DND-41 (cell line): ENCODE data around the gene PPP1R16B.

Experiments
- ATAC-seq: fragments of 200-7000 bp; cut with Tn5 transposase; 3 replicates; pipeline ENCODE4 v1.9.1; 2021; ENCODE audit warnings: low read depth; ENCODE audit not compliant: insufficient read depth
- DNase-seq: peaks from one replicate; pipeline ENCODE4 v3.0.0-alpha.2; 2020
- H2AFZ ChIP-seq: 2 replicates; pipeline ENCODE4 v1.6.0; 2012; ENCODE audit warnings: low read depth, low read length
- H3K27ac ChIP-seq: 2 replicates; pipeline ENCODE4 v1.5.1; 2012; ENCODE audit warnings: low read length, inconsistent platforms
- H3K27me3 ChIP-seq: fragments of 200-600 bp; sonication (generic); 2 replicates; pipeline ENCODE4 v1.6.0; 2012; ENCODE audit warnings: low read length, mild to moderate bottlenecking, inconsistent platforms; ENCODE audit not compliant: insufficient read depth, poor library complexity
- H3K36me3 ChIP-seq: 2 replicates; pipeline ENCODE4 v1.5.1; 2012; ENCODE audit warnings: low read length, inconsistent platforms; ENCODE audit not compliant: insufficient read depth
- H3K4me1 ChIP-seq: 2 replicates; pipeline ENCODE4 v1.5.1; 2012; ENCODE audit warnings: mild to moderate bottlenecking, low read length; ENCODE audit not compliant: insufficient read depth
- H3K4me2 ChIP-seq: 2 replicates; pipeline ENCODE4 v1.6.0; 2012; ENCODE audit warnings: mild to moderate bottlenecking, moderate library complexity, low read length, inconsistent platforms; ENCODE audit not compliant: insufficient read depth
- H3K4me3 ChIP-seq, 2 experiments: fragments of 200-600 bp in 1 of 2; shearing (Covaris generic) in 1 of 2; 2 replicates each; pipeline ENCODE4 v1.5.1; 2012 to 2016; ENCODE audit warnings: inconsistent platforms in 2 of 2, low read length in 2 of 2, mild to moderate bottlenecking in 2 of 2, low read depth in 1 of 2, moderate library complexity in 1 of 2
- H3K79me2 ChIP-seq: 2 replicates; pipeline ENCODE4 v1.6.0; 2012; ENCODE audit warnings: low read length, inconsistent platforms; ENCODE audit not compliant: insufficient read depth
- H3K9ac ChIP-seq: 2 replicates; pipeline ENCODE4 v1.6.0; 2012; ENCODE audit warnings: low read depth, mild to moderate bottlenecking, inconsistent platforms, low read length, moderate library complexity
- H3K9me3 ChIP-seq: 2 replicates; pipeline ENCODE4 v1.5.1; 2012; ENCODE audit warnings: low read length, moderate library complexity, mild to moderate bottlenecking, inconsistent platforms; ENCODE audit not compliant: insufficient read depth, severe bottlenecking
- H4K20me1 ChIP-seq: 2 replicates; pipeline ENCODE4 v1.6.0; 2012; ENCODE audit warnings: low read length; ENCODE audit not compliant: insufficient read depth
- CTCF ChIP-seq: IDR thresholded peaks from 2 replicates; pipeline ENCODE4 v1.5.1; 2012; ENCODE audit warnings: borderline replicate concordance, low read length, moderate library complexity, mild to moderate bottlenecking; ENCODE audit not compliant: poor library complexity, severe bottlenecking; ENCODE audit errors: extremely low read depth
- EZH2 ChIP-seq: IDR thresholded peaks from 3 replicates; pipeline ENCODE4 v1.6.1; 2012; ENCODE audit warnings: borderline replicate concordance, low read depth, mild to moderate bottlenecking, moderate library complexity, low read length, inconsistent platforms; ENCODE audit not compliant: severe bottlenecking

The PPP1R16B gene

GRCh38 chr20:38833154-38833856 lies 27.8 kb downstream of the PPP1R16B start:
- no peak for ATAC-seq
- no peaks in the 10 kb centered on the region for H3K4me1 ChIP-seq
- no peaks in the 10 kb centered on the region for H3K9me3 ChIP-seq
- no peaks in the 10 kb centered on the region for H4K20me1 ChIP-seq
- no peaks in the 10 kb centered on the region for H3K27me3 ChIP-seq
- TF ChIP-seq EZH2: no peak
- H3K4me3 ChIP-seq: no peak overlapping the region
- no peak overlapping the region for H3K4me2 ChIP-seq
- no peak for DNase-seq
- H3K27ac ChIP-seq: no peak overlapping the region
- no peaks in the 10 kb centered on the region for H3K79me2 ChIP-seq
- no peak overlapping the region for H2AFZ ChIP-seq
- H3K9ac ChIP-seq: no peak overlapping the region
- H3K36me3 ChIP-seq: no peaks in the 10 kb centered on the region

GRCh38 chr20:38833857-38834164 lies 28.3 kb downstream of the PPP1R16B start:
- Histone ChIP-seq H3K4me2 (no peak overlapping the region), H4K20me1 (no peaks in the 10 kb centered on the region), H3K79me2 (no peaks in the 10 kb centered on the region), H3K9me3 (no peaks in the 10 kb centered on the region), H3K27me3 (no peaks in the 10 kb centered on the region), H3K27ac (no peak overlapping the region), H3K36me3 (no peaks in the 10 kb centered on the region), H3K9ac (no peak overlapping the region), H2AFZ (no peak overlapping the region), H3K4me3 (no peak overlapping the region), H3K4me1 (no peaks in the 10 kb centered on the region)
- ATAC-seq (peak; percentile 74), DNase-seq (peak; percentile 22)
- TF ChIP-seq EZH2 (no peak), CTCF (no peak)

GRCh38 chr20:38834868-38835267 lies 29.4 kb downstream of the PPP1R16B start:
- H3K79me2 ChIP-seq: no peaks in the 10 kb centered on the region
- TF ChIP-seq CTCF: no peak
- no peak for DNase-seq
- no peaks in the 10 kb centered on the region for H3K27me3 ChIP-seq
- no peaks in the 10 kb centered on the region for H4K20me1 ChIP-seq
- no peaks in the 10 kb centered on the region for H3K4me1 ChIP-seq
- no peak overlapping the region for H3K4me3 ChIP-seq
- ATAC-seq: no peak
- no peaks in the 10 kb centered on the region for H3K9me3 ChIP-seq
- H2AFZ ChIP-seq: no peak overlapping the region
- no peak overlapping the region for H3K27ac ChIP-seq
- no peaks in the 10 kb centered on the region for H3K36me3 ChIP-seq
- no peak overlapping the region for H3K9ac ChIP-seq
- H3K4me2 ChIP-seq: no peak overlapping the region

GRCh38 chr20:38835792-38836191 lies 30.3 kb downstream of the PPP1R16B start:
- Histone ChIP-seq H3K79me2 (no peaks in the 10 kb centered on the region), H3K4me2 (no peak overlapping the region), H3K4me3 (no peak overlapping the region), H3K27me3 (no peaks in the 10 kb centered on the region), H3K4me1 (no peaks in the 10 kb centered on the region), H3K9me3 (no peaks in the 10 kb centered on the region), H2AFZ (no peak overlapping the region), H3K9ac (no peak overlapping the region), H4K20me1 (no peaks in the 10 kb centered on the region), H3K27ac (no peak overlapping the region), H3K36me3 (no peaks in the 10 kb centered on the region)
- ATAC-seq: no peak
- TF ChIP-seq CTCF (no peak), EZH2 (no peak)
- DNase-seq: no peak
